ENCODE measurements around the gene STUB1.

DNA sequence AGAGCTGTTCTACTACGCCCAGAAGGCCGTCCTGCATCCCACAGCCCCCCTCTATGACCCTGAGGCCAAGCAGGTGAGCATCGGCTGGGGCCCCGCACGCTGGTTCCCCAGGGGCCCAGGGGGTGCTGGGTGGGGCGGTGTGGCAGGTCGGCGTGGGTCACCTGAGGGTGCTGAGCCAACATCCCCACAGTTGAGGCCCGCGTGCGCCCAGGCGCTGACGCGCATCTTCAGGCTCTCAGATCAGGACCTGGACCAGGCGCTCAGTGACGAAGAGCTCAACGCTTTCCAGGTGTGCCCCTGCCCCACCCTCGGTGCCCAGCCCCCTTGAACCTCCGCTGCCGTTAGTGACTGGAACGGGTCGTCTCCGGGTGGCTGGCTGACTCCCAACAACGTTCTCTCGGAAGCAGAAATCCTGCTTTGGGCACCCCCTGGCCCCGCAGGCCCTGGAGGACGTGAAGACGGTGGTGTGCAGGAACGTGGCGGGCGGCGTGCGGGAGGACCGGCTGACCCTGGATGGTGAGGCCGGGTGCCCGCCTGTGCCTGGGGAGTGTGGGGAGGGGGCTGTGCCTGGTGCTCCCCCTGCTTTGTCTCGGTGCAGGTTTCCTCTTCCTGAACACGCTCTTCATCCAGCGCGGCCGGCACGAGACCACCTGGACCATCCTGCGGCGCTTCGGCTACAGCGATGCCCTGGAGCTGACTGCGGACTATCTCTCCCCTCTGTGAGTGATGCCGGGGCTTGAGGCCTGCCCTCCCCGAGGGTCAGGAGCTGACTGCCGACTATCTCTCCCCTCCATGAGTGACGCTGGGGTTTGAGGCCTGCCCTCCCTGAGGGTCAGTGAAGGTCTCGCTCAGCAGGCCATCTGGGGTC lies 9.5 kb upstream of the STUB1 start:
- TF ChIP-seq POLR2A (IDR thresholded peaks at IDR 0.05) (no peak), POLR2AphosphoS5 (IDR thresholded peaks at IDR 0.05) (no peak)
- TF ChIP-seq, protein P1, sequence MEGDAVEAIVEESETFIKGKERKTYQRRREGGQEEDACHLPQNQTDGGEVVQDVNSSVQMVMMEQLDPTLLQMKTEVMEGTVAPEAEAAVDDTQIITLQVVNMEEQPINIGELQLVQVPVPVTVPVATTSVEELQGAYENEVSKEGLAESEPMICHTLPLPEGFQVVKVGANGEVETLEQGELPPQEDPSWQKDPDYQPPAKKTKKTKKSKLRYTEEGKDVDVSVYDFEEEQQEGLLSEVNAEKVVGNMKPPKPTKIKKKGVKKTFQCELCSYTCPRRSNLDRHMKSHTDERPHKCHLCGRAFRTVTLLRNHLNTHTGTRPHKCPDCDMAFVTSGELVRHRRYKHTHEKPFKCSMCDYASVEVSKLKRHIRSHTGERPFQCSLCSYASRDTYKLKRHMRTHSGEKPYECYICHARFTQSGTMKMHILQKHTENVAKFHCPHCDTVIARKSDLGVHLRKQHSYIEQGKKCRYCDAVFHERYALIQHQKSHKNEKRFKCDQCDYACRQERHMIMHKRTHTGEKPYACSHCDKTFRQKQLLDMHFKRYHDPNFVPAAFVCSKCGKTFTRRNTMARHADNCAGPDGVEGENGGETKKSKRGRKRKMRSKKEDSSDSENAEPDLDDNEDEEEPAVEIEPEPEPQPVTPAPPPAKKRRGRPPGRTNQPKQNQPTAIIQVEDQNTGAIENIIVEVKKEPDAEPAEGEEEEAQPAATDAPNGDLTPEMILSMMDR (IDR thresholded peaks at IDR 0.05): no peak
